HTR-8/SVneo (cell line): Measurements from ENCODE around the gene DYNC2H1.

ENCODE experiments used
- DNase-seq: peaks from one replicate; pipeline ENCODE4 v3.0.0; 2011; ENCODE audit warnings: low spot score, mixed read lengths; ENCODE audit not compliant: insufficient read length
- FAIRE-seq: peaks from 2 replicates; lab custom pipeline; 2011; peaks lifted over from hg19 to GRCh38; lab: Jason Lieb, UNC

Gene DYNC2H1

DNA sequence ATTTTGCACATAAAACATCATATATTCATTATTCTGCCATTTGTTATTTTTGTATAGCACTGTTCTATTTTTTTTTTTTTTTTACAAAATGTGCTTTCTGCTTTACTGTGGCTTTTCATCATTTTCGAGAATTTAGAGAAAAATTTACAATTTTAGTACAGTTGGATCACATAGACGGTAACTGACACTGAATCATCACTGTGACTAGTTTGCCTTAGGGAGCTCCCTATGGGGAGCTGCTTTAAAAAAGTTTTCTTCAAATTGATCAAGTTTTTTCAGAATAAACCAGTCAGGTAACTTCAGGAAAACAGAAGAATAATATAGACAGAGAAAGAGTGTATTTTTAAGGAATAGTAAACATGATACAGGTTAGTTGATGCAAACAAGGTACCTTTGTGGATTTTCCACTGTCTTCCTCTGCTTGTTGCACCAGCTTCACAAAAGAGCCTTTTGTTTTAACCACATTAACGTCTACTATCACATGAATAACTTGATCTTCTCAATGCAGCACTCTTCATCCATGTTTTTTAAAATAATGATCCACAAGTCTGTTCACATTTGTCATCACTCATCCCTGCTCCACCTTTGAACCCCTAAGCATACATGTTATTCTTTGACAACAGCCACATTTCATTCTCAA is 327.0 kb downstream of the DYNC2H1 start:
- DNase-seq (no peak), FAIRE-seq (no peak)

DNA sequence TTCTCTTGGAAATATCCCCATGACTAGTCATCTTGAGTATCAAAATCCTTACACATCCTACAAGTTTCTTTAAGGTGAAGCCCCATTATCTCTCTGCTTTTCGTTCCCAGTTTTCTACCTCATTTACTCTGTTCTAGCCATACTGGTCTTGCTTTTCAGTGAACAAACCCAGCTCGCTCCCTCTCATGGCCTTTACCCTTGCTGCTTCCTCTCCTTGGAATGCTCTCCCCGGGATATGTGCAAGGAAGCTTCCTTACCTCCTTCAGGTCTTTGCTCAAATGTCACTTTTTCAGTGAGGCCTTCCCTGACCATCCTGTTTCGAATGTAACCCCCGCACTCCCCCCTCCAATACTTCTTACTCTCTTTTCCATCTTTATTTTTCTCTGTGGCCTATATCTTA is 331.8 kb downstream of the DYNC2H1 start:
- FAIRE-seq (no peak), DNase-seq (no peak)

DNA sequence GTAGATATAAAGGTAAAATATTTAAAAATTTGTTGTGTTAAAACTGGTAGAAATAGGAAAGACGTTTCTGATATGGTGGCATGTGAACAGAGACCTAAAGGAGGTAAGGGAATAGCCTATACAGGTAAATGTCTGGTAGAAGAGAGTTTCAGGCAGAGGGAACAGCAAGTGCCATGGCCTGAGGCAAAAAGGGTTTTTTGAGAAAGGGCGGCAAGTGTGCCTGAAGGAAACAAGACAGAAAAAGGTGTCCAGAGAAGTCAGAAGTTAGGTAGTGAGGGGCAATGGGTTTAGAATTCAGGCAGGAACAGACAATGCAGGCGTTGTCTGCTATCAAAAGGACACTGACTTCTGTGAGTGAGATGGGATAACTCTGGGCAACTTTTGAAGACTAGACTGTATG is 339.7 kb downstream of the DYNC2H1 start:
- FAIRE-seq, result peak; percentile 80
- DNase-seq, result no peak

DNA sequence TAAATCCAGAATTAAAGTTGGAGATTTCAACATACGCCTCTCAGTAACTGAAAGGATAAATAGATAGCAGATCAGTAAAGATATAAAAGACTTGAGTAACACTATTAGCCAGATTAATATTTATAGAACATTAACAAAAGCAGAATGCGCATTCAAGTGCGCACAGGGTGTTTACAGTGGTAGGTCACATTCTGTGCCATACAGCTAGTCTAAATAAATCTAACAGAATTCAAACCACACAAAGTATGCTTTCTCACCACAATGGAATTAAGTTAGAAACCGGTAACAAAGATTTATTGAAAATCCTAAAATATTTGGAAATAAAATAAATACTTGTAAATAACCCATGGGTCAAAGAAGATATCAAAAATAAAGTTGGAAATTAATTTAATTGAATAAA is 341.0 kb downstream of the DYNC2H1 start:
- DNase-seq, result no peak
- no peak for FAIRE-seq

- FAIRE-seq, result no peak
- DNase-seq, result no peak
Measured at GRCh38 chr11:103453126-103453525, 343.9 kb downstream of the DYNC2H1 start.

GRCh38 chr11:103453915-103454709 is 344.9 kb downstream of the DYNC2H1 start:
- DNase-seq (no peak), FAIRE-seq (peak; percentile 28)

GRCh38 chr11:103464420-103464819 is 355.2 kb downstream of the DYNC2H1 start:
- FAIRE-seq (no peak), DNase-seq (no peak)

- FAIRE-seq, result no peak
- no peak for DNase-seq
Measured at GRCh38 chr11:103465555-103466140, 356.4 kb downstream of the DYNC2H1 start.

DNA sequence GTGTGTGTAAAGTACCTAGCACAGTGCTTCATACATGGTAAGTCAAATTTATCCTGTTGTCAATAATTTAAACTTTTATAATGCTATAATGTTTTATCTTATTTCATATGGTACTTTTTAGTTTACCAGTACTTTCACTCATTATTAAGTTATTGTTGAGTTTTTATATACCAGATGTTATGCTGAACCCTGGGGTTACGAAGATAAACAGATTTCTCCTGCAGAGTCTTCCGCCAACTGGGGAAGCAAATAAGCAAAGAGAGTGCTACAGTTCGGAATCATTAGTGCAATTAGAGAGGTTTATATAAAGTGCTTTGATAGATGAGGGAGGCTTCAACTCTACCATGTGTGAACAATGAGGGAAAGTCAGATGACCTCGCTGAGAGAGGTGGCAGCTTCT is 362.3 kb downstream of the DYNC2H1 start:
- no peak for FAIRE-seq
- DNase-seq, result no peak

- DNase-seq (no peak), FAIRE-seq (no peak)
Measured at GRCh38 chr11:103476874-103477273, 367.6 kb downstream of the DYNC2H1 start.

DNA sequence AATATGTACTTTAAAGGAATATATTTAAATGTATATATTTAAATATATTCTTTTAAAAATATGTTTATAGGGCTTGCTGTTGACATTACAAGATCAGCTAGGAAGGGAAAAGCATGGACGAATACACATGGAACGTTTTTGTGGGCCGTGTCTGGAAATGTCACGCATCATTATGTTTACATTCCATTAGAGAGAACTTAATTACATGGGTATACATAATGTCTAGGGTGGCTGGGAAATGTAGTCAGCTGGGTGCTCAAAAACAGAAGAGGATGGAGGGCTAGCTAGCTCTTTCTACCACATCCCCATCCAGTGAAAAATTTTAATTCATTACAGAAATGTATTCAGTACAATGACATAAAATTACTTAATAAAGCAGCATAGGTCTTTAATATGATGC is 371.2 kb downstream of the DYNC2H1 start:
- no peak for FAIRE-seq
- DNase-seq, result no peak

DNA sequence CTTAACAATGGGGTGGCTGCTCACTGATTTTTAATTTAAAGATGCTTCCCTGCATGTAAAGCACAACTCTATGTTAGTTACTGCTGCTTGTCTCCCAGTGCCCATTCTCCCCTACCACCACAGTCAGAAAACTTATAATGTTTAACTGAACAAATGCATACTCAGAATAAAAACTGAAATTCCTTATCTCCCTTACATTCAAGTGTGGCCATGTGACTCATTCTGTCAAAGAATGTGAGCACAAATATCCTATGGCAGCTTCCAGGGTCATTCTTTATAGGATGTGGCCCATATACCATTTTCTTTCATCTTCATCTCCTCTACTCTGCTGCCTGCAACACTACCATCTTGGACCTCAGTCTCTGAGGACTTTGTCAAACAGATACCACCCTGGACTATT is 374.8 kb downstream of the DYNC2H1 start:
- FAIRE-seq, result no peak
- no peak for DNase-seq

DNA sequence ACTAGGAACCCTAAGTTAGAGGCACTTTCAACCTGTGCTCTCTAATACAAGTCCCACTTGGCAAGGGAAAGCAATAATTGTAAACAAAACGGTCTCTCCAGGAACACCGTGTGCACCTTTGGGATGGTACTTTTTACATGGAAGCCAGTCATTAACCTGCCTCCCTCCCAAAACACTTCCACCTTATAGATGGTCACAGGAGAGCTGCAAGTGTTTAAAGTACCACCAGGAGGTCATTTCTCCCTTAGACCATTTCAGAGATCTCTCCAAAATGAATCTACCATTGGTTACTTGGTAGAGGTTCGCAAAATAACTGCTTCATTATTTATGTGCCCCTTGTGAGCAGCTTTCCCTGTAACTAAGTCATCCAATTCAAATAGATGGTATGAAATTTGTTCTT is 375.3 kb downstream of the DYNC2H1 start:
- no peak for DNase-seq
- no peak for FAIRE-seq

GRCh38 chr11:103486604-103487003 is 377.4 kb downstream of the DYNC2H1 start:
- FAIRE-seq (peak; percentile 66), DNase-seq (peak; percentile 71)

DNA sequence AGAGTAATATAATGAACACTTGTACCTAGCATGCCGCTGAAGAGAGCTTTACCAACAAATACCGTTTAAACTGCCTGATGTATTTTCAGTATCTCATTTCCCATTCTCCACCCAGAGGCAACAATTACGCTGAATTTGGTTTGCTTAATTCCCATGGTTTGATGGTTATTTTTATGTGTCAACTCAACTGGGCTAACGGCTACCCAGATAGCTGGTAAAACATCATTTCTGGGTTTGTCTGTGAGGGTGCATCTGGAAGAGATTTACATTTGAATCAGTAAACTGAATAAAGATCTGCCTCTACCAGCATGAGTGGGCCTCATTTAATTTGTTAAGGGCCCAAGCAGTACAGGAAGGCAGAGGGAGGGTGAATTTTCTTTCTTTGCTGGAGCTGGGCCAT is 377.9 kb downstream of the DYNC2H1 start:
- DNase-seq (no peak), FAIRE-seq (peak; percentile 83)

DNA sequence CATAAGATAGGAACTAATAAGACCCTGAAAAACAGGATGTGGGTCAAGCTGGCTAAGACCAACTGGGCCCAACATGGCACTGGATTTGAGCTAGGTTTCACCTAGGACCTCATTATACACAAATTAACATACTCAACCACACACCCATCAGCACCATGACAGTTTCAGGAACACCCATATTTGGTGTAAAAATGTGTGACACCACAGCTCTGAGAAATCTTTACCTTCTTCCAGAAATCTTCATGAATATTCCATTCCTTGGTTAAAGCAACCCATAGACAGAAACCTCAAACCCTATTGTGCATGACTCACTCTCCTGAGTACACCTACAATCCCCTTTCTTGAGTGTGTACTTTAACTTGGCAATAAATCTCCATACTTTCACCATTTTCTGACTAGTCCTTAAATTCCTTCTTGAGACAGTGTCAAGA is 378.8 kb downstream of the DYNC2H1 start:
- no peak for DNase-seq
- peak; percentile 76 for FAIRE-seq

GRCh38 chr11:103488579-103488978 is 379.4 kb downstream of the DYNC2H1 start:
- peak; percentile 87 for FAIRE-seq
- DNase-seq, result no peak

- no peak for DNase-seq
- peak; percentile 72 for FAIRE-seq
Measured at GRCh38 chr11:103491777-103492176, 382.6 kb downstream of the DYNC2H1 start.

GRCh38 chr11:103494491-103494890 is 385.3 kb downstream of the DYNC2H1 start:
- no peak for DNase-seq
- peak; percentile 33 for FAIRE-seq

DNA sequence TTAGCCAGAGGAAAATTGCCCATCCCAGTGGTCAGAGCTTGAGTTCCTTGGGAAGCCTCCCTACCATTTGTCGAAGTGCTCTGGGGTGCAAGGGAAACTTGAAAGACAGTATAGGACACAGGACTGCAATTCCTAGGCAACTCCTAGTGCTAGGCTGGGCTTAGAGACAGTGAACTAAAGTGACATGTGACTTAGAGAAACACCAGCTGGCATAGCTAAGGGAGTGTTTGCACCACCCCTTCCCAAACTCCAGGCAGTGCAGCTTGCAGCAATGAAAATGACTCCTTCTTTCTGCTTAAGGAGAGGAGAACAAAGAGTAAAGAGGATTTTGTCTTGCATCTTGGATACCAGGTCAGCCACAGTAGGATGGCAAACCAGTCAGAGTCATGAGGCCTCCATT is 388.0 kb downstream of the DYNC2H1 start:
- DNase-seq (no peak), FAIRE-seq (peak; percentile 28)

- FAIRE-seq, result peak; percentile 40
- DNase-seq, result no peak
Measured at GRCh38 chr11:103499710-103500340, 390.6 kb downstream of the DYNC2H1 start.
